HepG2 (cell line): ENCODE measurements around the gene ASTN2.

Experiments used
- FOXM1 ChIP-seq: sonication (generic); formaldehyde crosslinking; IDR thresholded peaks from 2 replicates; pipeline ENCODE4 v1.5.0; 2020; ENCODE audit warnings: missing genetic modification reagents
- IRX3 ChIP-seq: sonication (generic); formaldehyde crosslinking; IDR thresholded peaks from 2 replicates; pipeline ENCODE4 v1.8.1; 2023; ENCODE audit warnings: mild to moderate bottlenecking, low read depth, missing genetic modification reagents, borderline replicate concordance
- KLF16 ChIP-seq, 2 experiments: sonication (generic) in 1 of 2; formaldehyde crosslinking in 1 of 2; IDR thresholded peaks; 2 replicates each; pipeline versions ENCODE4 v1.6.1 to v1.8.0; 2016 to 2023; ENCODE audit warnings: missing genetic modification reagents in 2 of 2, missing compliant biosample characterization in 1 of 2
- REST ChIP-seq, 2 experiments: IDR thresholded peaks; 2 replicates each; pipeline ENCODE4 v1.6.1; 2011 to 2012; ENCODE audit warnings: low read length in 2 of 2, borderline replicate concordance in 1 of 2, low read depth in 1 of 2, mild to moderate bottlenecking in 1 of 2, moderate library complexity in 1 of 2
- SUZ12 ChIP-seq: fragments of 150-350 bp; IDR thresholded peaks from 2 replicates; pipeline ENCODE4 v1.6.1; 2014; ENCODE audit warnings: low read depth, low read length
- ZFP36 ChIP-seq: fragments of 150-350 bp; IDR thresholded peaks from 2 replicates; pipeline ENCODE4 v1.6.1; 2018; ENCODE audit warnings: borderline replicate concordance, low read length, low read depth; ENCODE audit not compliant: partially characterized antibody
- ZNF276 ChIP-seq: sonication (generic); formaldehyde crosslinking; IDR thresholded peaks from 2 replicates; pipeline ENCODE4 v1.4.0; 2020; ENCODE audit warnings: mild to moderate bottlenecking, low read depth, missing genetic modification reagents
- ZNF619 ChIP-seq: sonication (generic); formaldehyde crosslinking; IDR thresholded peaks from 2 replicates; pipeline ENCODE4 v1.4.0; 2020; ENCODE audit warnings: mild to moderate bottlenecking, missing genetic modification reagents
- ZNF781 ChIP-seq: sonication (generic); formaldehyde crosslinking; IDR thresholded peaks from 2 replicates; pipeline ENCODE4 v1.5.1; 2020; ENCODE audit warnings: borderline replicate concordance, mild to moderate bottlenecking, missing genetic modification reagents; ENCODE audit errors: not compliant biosample characterization
- ZSCAN29 ChIP-seq: sonication (generic); formaldehyde crosslinking; conservative IDR thresholded peaks from 2 replicates; pipeline ENCODE4 v1.4.0; 2020; ENCODE audit warnings: mild to moderate bottlenecking, missing genetic modification reagents

DNA sequence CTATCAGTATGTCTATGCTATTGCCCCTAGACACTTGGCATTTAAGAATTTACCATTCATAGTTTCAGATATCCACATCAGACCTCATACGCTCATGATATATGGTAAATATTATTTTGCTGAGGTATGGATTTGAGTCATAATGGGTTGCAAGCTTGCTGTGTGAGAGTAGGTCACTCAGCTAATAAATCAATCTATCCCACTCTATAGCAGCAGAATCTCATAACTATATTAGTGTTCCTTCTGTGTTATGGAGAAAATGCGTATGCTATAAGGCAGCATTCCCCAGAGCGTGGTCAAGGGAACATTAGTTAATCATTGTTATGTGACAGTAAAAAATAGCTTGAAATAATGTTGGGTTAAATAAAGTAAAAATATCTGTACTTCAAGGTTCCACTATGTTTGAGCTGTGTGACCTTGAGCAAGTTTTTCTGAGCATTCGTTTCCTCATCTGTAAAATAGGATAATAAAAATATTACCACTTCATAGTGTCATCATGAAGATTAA, 720.0 kb downstream of the ASTN2 start:
- TF ChIP-seq FOXM1 (CRISPR knock-in tag) (no peak), ZNF781 (CRISPR knock-in tag) (no peak), SUZ12 (no peak), ZNF619 (CRISPR knock-in tag) (no peak), REST (IDR thresholded peaks at IDR 0.05; ENCODE audit: borderline replicate concordance in 1 of 2, low read depth in 1 of 2, low read length in 2 of 2) (no peak), IRX3 (CRISPR knock-in tag) (no peak), ZSCAN29 (CRISPR knock-in tag) (no peak), KLF16 (CRISPR knock-in tag; IDR thresholded peaks at IDR 0.05) (no peak), ZFP36 (no peak), ZNF276 (CRISPR knock-in tag) (no peak)
